ENCODE measurements around the gene SLC30A1.

DNA sequence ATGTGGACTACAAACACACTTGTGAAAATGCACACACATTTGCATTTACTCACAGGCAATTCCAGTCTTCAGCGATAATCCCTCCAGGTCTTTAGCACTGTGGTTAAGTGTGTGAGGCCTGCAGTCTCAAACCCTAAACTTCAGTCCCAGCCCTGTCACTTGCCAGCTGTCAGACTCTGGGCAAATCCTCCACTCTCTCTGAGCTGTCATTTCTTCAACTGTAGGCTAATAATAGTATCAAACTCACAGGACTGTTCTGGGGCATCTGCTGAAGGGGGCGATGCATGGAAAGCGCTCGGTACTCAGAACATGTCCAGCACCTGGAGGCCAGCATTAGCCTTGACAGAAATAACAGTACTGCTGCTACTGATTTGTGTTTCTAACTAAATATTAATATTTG is 48.3 kb upstream of the SLC30A1 start:
- TF ChIP-seq FOXM1 (IDR thresholded peaks at IDR 0.05; ENCODE audit: borderline replicate concordance, low read depth) (no peak), TEAD4 (IDR thresholded peaks at IDR 0.05) (no peak), RAD21 (IDR thresholded peaks at IDR 0.05; ENCODE audit: low read depth) (no peak), TCF12 (IDR thresholded peaks at IDR 0.05; ENCODE audit: low read depth) (no peak), EP300 (IDR thresholded peaks at IDR 0.05; ENCODE audit: borderline replicate concordance) (no peak), YY1 (IDR thresholded peaks at IDR 0.05; ENCODE audit: low read depth) (no peak), CEBPB (IDR thresholded peaks at IDR 0.05) (no peak), NFIC (IDR thresholded peaks at IDR 0.05) (no peak), EGR1 (IDR thresholded peaks at IDR 0.05) (no peak)
- TF ChIP-seq, protein P1, sequence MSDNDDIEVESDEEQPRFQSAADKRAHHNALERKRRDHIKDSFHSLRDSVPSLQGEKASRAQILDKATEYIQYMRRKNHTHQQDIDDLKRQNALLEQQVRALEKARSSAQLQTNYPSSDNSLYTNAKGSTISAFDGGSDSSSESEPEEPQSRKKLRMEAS (IDR thresholded peaks at IDR 0.05): no peak

Data from Ishikawa (cell line).